8988T (cell line): Measurements from ENCODE around the gene FARS2.

ENCODE experiments used
- DNase-seq: peaks from one replicate; pipeline ENCODE4 v3.0.0; 2011

FARS2 gene

DNA sequence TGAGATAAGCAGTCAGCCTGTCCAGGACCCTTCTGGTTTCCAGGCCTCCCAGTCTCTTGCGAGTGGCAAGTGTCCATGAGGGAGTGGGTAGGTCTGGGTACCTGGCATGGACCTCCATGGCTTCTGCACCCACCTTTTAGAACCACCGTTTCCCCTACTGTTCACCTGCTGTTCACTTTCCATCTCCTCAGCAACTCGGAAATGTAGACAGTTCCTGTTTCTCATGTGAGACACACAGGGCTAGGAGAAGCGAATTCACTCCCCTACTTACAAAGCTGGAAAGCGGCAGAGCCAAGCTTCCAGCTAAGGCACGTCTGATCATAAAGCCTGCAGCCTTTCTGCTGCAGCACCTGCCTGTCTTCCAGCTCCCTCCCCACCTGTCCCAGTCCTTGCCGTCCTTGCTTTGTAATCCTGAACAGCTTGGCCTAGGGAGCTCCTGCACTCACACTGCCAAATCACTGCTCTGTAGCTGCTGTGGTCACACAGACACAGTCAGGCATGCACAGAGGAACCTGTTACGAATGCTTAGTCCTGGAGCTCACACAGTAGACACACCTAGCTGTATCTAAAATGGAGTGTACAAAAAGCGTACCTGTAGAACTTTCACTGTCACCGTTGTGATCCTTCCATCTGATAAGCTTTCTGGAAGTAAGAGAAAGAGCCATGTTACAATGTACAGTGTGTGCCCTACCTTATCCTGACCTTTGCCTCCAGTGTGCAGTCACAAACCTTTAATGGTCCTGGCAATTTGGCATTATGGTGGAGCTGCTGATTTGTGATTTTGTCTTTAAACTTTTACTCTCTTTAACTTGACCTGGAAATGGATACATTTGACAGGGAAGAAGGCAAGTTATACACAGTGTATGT is 451.3 kb downstream of the FARS2 start:
- DNase-seq: no peak

DNA sequence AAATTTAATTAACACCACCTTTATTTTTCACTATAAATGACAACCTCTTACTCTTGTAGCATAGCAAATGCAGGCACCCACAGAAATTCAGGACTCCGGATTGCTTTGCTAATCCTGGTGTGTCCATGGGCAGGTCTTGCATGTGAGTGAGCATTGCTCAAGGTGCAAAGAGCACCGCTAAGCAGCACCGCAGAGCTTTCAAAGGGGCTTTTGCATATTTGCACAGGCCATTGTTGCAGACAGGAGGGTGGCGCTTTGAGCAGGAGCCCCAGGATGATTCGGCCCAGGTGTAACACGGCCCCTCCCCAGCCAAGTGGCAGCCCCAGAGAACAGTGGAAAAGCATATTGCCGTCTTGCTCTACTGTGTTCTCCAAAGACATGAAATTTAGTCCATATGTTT is 452.2 kb downstream of the FARS2 start:
- DNase-seq: no peak

DNA sequence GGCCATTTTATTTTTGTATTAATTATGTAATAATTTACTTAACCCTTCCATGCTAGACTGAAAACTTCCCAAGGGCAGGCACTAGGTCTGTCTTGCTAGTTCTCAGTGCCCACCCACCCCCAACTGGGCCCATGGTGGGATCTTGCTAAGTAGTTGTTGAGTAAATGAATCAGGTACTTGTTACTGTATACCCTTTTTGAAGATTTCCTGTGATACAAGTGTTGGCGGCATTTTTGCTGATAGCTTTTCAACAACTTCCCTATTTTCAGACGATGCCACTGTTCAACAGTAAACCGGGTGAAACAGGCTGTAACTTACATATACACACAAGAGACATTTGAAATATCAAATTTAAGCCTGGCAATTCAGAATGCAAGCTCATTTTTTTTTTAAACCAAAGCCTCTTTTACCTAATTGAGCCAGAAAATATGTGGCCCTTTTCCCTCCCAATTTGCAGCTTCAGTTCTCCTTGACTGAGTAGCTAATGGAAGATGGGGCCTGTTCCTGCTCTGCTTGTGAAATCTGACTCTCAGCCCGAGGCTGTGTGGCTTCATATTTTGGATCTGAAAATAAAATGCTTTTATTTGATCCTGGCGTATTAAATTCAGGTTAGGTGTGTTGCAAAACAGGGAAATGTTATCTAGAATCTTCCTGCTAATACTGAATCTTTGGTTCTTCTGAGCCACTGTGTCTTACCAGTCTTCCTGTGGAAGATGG is 457.1 kb downstream of the FARS2 start:
- DNase-seq: no peak

DNA sequence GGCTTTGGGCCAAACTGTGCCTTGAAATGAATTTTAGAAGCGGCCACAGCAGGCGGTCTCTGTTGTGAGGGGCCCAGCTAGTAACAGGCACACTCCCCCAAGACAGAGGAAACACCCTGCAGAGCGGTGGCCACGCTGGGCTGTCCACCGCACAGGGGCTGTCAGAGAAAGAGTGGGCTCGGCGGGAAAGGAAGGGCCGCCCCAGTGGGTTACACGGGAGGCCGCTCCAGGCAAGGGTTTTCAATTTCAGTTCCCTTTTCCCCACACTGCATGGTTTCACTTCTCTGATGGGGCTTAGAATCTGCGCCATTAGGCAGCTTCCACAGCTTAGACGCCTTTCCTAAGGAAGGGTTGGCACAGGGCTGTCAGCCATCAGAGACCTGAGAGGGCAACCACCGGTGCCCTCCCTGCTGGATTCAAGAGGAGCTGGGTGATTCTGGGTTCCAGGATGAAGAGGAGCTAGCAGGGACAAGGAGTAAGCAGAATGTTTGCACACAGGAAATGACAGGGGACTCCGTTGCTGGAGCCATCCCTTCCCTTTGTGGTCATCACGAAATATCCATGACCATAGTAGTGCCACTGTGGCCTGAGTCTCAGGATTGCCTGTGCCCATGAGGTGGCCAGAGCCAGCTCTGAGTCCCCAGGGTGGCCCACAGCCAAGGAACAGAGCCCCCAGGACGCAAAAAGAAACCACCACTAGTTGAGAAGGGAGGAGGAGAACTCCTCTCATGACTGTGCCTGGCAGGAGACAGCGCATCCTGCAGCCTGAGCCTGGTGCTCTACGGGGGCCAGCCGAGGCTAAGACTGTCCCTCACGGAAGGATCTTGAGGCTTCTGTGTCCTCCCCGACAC is 462.8 kb downstream of the FARS2 start:
- DNase-seq: no peak

DNA sequence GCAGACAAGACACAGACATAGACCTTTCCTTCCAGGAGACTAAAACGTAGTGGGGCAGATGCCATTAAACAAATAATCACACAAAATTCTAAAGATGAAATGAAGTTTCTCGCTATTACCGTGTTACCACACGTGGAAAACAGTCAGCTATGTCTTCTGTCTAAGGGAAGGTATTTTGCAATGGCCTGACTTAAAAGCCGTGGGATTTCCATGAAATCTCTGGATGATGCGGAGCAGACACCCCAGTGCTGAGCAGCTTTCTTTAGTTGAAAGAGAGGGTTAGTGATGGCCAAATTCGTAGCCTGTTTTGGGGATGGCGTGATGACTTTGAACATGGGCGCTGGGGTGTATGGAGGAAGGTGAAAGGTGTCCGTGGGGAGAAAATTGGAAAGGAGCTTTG is 463.6 kb downstream of the FARS2 start:
- DNase-seq: no peak

DNA sequence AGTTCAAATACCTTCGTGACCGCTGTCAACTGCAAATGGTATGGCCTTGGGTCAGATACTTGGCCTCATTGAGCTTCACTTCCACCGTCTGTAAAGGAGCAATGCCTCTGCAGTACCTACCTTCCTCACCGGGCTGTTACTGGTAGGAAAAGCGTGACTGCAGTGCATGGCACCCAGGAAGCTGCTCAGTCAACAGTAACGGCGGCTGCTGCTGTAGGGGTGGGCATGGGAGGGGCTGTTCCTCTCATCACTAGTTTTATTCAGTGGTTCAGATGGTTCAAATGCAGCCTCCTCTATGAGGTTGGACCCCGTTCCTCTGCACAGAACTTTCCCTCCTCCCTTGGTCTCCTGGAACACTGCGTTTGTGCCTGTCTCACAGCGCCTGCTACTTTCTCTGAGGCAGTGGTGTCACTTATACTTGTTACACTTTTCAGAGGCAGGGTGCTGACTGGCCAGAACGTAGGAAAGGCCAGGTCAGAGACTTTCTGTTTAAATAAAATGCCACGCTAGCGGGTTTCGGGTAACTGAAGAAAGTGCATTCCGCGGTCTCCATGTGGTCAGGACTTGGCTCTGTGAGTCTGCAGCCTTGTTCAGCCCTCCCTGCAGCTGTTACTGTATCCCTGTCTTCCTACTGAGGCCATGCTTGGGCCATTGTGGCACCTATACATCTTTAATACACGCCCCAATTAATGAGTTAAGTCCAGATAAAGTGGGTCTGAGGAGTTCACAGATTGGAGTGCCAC is 465.8 kb downstream of the FARS2 start:
- no peak for DNase-seq

DNA sequence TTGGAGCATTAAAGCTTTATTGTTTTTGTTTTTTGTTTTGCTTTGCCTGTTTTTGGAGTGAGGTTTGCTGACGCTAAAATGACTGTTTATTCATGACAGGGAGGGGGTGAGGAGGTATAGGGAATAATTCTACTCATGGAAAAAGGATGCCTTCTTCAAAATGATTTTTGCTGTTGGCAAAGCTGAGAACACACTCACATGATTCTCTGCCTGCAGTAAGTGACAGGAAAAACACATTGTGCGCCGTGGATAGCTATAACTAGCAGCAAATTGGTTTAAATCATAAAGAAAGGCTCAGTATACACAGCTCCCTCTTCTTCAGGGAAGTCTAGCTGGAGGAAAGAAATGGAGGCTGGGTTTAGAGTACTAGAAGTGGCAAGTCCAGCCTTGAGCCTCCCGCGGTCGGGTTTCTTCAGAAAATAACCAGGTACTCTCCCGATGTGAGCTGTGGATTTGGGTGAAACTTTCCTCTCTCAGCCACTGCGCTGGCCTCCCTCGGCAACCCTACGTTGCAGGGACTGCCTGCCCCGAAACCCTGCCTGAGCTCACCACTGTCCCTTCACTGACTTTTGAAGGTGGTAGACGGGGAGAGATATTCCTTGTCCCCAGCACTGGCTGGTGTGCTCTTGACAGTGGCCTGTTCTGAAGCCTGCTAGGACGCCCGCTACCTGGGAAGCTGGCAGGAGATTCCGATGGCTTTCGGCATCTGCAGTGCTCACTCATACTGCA is 467.2 kb downstream of the FARS2 start:
- DNase-seq: no peak

DNA sequence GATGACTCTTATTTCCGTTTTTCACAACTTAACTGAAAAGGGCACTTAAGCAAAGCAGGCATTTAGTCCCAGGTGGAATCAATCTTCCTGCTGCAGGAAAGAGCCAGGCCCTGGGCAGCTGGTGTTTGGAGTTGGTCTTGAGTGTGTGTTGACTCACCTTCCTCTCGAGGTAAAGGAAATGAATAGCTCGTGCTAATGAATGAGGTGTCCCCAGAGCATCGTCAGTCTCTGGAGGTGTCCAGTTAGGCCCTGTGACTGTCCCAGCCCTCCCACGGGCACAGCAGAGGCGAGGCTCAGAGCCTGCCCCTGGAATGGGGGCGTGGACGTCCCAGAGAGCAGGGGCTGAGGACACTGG is 467.7 kb downstream of the FARS2 start:
- peak; percentile 49 for DNase-seq

DNA sequence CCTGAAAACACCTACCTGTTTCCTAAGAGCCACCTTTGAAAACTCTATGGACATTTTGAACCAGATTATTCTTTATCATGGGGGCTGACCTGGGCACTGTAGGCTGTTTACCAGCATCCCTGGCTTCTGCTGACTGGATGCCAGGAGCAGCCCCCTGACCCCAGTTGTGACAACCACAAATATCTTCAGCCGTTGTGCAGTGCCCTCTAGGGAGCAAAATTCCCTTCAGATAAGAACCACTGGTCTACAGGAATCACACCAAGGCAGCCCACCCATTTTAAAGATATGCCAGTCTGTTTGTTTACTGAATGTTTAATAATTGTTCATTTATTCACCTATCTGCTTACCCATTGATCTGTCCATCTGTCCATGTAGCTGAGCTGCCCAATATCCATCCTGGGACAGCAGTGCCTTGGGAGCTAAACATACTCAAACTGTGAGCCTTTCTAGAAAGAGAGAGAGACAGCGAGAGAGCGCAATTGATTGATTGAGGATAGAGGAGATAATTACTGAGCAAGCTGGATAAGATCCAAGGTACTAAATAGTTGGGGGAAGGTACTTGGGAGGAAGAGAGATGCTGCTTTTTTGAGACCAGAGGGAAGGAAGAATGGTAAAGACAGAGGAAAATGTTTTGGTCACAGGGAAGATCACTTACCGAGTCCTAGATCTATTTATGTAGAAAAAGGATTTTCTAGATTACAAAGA is 468.7 kb downstream of the FARS2 start:
- no peak for DNase-seq

DNA sequence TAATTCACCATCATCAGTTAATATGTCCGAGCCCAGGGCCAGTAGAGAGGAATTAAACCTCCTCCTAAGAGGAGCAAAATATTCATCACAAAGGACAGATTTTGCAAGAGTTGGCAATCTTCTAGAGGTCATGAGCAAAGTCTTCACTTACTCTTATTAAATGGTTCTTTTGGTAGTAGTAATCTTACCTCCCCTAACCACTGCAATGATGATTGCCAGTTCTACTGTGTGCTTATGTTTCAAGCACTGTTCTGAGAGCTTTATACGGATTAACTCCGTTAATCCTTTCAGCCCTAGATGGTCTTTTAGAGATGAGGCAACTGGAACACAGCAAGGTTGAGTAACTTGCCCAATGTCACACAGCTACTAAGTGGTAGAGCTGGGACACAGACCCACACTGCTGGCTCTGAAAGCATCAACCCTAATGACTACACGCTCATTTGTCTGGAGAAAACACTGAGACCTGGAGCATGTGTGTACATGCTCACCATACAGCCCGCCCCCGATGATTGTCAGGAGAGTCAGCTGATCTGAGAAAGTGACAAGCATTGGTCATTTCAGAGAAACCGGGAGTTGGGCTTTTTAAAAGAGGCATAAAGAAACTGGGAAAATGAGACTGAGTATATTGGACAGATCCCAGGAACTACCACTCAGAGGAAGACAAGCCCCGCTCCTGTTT is 469.4 kb downstream of the FARS2 start:
- no peak for DNase-seq

DNA sequence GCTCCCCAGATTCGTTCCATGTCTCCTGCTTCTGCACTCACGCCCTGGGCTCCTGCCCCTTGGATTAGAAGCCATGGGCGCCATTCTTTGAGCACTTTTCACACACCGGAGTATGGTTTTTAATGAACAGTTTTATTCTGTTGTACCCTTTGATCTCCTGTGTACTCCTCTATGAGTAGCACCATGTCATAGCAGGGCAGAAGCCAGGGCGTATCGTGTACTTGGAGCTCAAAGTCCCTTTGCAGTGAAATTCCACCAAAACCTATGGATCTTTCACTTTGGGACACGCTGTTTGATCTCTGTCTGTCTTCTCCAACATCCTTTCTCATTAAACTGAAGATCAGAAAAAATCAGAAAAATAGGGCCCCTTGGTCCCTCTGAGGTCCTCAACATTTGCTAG is 470.1 kb downstream of the FARS2 start:
- DNase-seq: no peak

DNA sequence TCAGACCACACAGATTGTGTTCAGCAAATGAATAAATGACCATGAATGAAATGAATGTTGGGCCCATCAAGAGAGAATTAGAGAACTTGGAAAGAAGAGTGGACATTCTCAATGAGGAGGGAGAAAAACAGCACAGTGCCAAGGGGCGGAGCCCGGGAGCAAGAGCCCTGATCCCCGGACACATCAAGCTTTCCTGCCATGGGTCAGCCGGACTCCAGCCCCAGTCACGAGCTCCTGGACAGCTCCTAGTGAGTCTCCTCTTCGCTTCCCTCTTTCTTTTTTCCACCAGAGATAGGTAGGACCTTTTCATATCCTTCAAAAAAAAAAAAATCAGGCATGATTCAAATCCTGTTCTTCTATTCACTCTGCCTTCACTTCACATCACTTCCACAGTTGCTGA is 471.2 kb downstream of the FARS2 start:
- no peak for DNase-seq

DNA sequence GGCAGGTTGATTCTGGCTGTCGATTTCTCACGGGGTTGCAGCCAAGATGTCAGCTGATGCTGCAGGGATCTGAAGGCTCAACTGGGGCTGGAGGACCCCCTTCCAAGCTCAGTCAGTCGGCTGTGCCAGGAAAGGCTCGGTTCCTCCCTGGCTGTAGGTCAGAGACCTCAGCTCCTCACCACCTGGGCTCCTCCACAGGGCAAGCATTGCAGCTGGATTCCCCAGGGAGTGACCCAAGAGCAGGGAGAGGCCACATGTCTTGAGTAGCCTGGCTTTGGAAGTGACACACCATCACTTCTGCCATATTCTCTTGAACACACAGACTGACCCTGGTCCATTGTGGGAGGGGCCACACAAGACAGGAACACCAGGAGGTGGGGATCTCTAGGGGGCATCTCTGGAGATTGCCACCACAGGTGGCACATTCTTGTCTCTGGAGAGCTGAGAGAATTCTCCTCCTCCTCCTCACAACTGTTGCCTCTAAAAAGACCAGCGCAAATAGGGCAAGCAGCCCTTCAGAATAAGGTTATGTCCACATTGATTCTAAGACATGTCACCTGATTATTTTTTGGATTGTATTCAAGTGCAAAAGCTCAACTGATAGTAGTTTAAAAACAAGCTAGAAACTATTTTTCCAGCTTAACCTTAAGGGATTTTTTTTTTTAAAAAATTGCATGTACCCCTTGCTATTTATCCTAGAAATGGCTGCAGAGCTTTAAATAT is 474.9 kb downstream of the FARS2 start:
- DNase-seq: no peak

DNA sequence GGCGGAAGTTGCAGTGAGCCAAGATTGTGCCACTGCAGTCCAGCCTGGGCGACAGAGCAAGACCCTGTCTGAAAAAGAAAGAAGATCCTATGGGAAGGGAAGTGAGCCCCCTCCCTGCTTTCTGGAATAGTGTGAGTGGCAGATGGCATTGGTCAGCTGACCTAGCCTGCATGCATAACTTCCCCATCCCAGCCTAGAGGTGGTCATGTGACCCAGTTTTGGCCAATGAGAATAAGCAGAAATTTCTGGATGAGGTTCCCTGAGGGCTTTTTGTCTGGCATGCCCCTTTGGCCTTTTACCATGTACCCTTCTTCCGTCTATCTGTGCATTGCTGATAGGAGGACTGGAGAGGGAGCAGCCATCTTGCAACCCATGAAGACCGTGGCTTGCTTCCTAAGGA is 476.1 kb downstream of the FARS2 start:
- DNase-seq: no peak

DNA sequence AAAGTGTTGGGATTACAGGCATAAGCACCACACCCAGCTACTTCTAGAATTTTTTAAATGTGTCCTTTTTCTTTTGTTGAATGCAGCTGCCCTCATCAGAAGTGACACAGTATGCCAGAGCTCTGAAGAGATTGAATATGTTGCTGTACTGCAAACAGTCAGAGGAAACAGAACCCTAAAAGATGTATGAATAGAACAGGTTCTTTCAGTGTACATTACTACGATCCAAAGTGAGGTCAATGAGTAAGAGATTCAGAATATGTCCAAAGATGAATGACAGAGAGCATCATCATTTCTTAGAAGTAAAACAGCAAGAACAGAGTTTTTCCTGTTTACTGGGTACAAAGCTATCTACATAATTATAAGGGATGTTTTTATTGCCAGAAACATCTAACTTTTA is 476.9 kb downstream of the FARS2 start:
- no peak for DNase-seq

DNA sequence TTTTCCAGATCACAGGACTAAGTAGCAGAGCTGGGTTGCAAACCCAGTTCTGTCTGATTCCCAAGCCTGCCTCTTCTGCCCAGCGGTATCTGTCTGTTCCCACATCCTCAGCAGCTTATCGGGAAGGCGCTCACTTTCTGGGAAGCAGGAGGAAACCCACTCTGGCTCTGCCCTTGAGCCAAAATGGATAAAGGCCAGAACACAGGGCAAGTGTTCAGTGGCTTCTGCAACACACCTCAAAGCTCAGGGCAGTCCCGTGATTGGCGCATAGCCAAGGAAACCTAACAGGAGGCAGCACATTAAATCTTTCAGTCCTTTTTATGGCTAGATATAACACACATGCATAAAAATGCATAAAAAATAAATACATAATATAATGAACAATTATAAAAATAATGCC is 483.2 kb downstream of the FARS2 start:
- DNase-seq: no peak

DNA sequence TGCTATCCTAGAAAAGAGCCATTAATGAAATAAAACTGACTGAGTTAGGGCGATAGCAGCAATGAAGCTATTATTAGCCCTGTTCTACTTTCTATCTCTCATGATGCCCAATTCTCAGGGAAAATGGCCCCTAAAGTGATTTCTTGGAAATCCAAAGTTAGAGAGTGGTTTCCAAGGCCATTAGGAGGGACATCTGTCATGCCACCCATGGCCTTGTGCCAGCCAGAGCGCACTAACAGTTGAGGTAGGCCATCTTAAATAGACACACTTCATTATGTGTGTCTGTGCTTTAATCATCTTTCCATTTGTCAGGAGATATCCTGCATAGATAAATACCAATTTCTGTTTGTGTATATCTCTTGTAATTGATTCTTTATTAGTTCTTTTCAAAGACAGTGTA is 483.8 kb downstream of the FARS2 start:
- DNase-seq: no peak

DNA sequence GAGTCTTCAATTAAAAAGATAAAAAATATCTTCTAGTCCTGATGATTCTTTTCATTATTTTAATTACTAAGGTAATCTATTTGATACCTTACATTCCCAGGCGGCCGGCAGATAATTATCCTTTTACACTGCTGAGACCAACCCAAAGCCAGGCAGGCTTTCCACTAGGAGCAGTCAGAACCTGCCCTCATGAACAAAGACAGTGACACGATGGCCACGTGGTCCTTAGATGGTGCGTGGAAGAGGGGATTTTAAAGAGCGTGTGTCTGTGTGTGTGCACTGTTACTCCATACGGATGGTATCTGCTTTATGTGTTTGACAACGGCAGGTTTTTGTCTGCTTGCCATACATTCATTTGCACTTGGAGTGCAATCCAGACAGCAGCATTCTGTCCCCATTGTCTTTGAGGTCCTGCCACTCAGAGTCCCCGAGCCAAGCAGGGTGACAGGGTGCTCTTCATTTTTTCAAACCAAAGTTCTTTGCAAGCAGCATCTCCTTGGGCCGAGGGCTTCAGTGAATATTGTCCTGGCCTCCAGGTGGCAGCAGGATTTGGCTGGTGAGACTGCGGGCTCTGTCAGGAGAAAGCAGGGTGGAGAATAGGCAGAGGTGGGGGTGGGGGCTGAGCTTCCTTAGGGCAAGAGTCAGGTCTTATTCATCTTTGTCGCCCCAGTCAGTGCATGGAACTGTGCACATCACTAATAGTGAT is 484.9 kb downstream of the FARS2 start:
- no peak for DNase-seq

DNA sequence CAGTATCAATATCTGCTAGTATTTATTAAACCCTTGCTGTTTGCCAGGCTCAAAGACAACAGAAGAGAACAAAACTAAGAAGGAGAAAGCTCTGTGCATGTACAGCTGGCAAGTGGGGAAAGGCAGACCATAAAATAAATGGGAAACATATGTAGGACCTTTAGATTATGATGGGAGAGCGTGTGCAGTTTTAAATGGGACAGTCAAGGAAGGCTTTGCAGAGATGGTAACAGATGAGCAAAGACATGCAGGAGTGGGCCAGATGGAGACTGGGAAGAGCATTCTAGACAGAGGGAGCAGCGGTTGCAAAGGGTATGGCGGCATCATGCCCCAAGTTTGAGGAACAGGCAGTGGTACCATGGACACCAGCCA is 485.4 kb downstream of the FARS2 start:
- no peak for DNase-seq

DNA sequence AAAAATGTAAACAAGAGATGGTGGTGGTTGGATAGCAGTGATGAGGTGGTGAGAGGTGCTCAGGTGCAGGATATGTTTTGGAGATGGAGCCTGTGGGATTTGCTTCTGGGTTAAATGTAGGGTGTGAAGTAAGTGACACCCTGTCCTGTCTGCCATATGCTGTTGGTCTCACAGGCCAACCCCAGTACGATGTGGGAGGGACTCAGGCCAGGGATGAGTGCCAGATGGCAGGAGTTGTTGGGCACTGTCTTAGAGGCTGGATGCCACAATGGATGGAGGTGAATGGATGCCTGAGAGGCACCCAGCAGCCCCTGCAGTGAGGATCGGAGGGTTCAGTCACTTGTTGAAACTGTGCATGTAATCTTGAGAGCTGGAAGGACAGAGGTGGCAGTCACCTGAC is 486.1 kb downstream of the FARS2 start:
- DNase-seq: no peak
